Endothelial cell of umbilical vein (primary cell): ENCODE measurements around the gene FYN. TPM values are rescaled to one million over a fixed set of nuclear protein-coding genes. Genes with fewer than 3 reads are reported as not detected.

ENCODE experiments used
- BruUV-seq: library from RNA; stranded (reverse); fragments of 400-500 nt; replicated peaks from 2 replicates; lab custom pipeline; 2021; lab: Mats Ljungman, UMichigan
- CTCF ChIA-PET: fragments of 300-600, 350-600 bp; sonication (Branson Sonifier 250); formaldehyde crosslinking; loops from one replicate; lab custom pipeline; 2021; ENCODE audit warnings: antibody characterized with exemption, inconsistent platforms; lab: Charles Lee
- POLR2A ChIA-PET: fragments of 300-600, 350-600 bp; sonication (Branson Sonifier 250); formaldehyde crosslinking; loops from one replicate; lab custom pipeline; 2021; ENCODE audit warnings: antibody characterized with exemption, inconsistent platforms; lab: Charles Lee
- DNase-seq: peaks from one replicate; pipeline ENCODE4 v3.0.0-alpha.2; 2011; ENCODE audit warnings: low read depth, low spot score
- FAIRE-seq: peaks from 2 replicates; lab custom pipeline; 2011; peaks lifted over from hg19 to GRCh38; lab: Jason Lieb, UNC
- H2AFZ ChIP-seq: 2 replicates; pipeline ENCODE4 v1.6.0; 2012; ENCODE audit warnings: low read depth, low read length, control low read depth, inconsistent platforms
- H3K27ac ChIP-seq: 2 replicates; pipeline ENCODE4 v1.5.1; 2011; ENCODE audit warnings: low read depth, mild to moderate bottlenecking, control low read depth, low read length, moderate library complexity; ENCODE audit not compliant: insufficient read depth
- H3K27me3 ChIP-seq, 2 experiments: 2 replicates each; pipeline versions ENCODE4 v1.6.0 to v1.6.1; 2011; ENCODE audit warnings: low read length in 2 of 2, mixed read lengths in 1 of 2; ENCODE audit not compliant: control insufficient read depth in 2 of 2, insufficient read depth in 2 of 2
- H3K36me3 ChIP-seq, 2 experiments: 2 replicates in 1 of 2; 3 replicates in 1 of 2; pipeline ENCODE4 v1.5.1; 2011; ENCODE audit warnings: low read length in 2 of 2, mild to moderate bottlenecking in 1 of 2, moderate library complexity in 1 of 2; ENCODE audit not compliant: control insufficient read depth in 2 of 2, insufficient read depth in 2 of 2; ENCODE audit errors: extremely low read depth in 1 of 2
- H3K4me1 ChIP-seq: 3 replicates; pipeline ENCODE4 v1.5.1; 2011; ENCODE audit warnings: mild to moderate bottlenecking, low read length; ENCODE audit not compliant: control insufficient read depth, insufficient read depth; ENCODE audit errors: extremely low read depth
- H3K4me2 ChIP-seq: 2 replicates; pipeline ENCODE4 v1.6.1; 2011; ENCODE audit warnings: low read length, control low read depth, mixed read lengths; ENCODE audit not compliant: insufficient read depth
- H3K4me3 ChIP-seq, 3 experiments: fragments of 200-600 bp in 1 of 3; sonication (generic), shearing (Covaris generic) in 1 of 3; replicated peaks in 1 of 3; 2 replicates each; pipeline ENCODE4 v1.5.1; 2011 to 2016; ENCODE audit warnings: control low read depth in 3 of 3, low read length in 3 of 3, mild to moderate bottlenecking in 2 of 3, inconsistent platforms in 1 of 3, low read depth in 1 of 3, moderate library complexity in 1 of 3; ENCODE audit not compliant: insufficient read depth in 1 of 3
- H3K79me2 ChIP-seq: 2 replicates; pipeline ENCODE4 v1.6.0; 2012; ENCODE audit warnings: low read length, inconsistent platforms; ENCODE audit not compliant: control insufficient read depth, insufficient read depth
- H3K9ac ChIP-seq: replicated peaks from 2 replicates; pipeline ENCODE3; 2011; ENCODE audit warnings: low read length, control low read depth; ENCODE audit not compliant: insufficient read depth; ENCODE audit errors: extremely low read depth
- H3K9me1 ChIP-seq: replicated peaks from 3 replicates; pipeline ENCODE4 v1.6.0; 2011; ENCODE audit warnings: mild to moderate bottlenecking, low read length; ENCODE audit not compliant: control insufficient read depth, insufficient read depth; ENCODE audit errors: extremely low read depth
- H3K9me3 ChIP-seq: replicated peaks from 2 replicates; pipeline ENCODE4 v1.5.1; 2012; ENCODE audit warnings: low read length, inconsistent platforms; ENCODE audit not compliant: control insufficient read depth, insufficient read depth
- H4K20me1 ChIP-seq: replicated peaks from 2 replicates; pipeline ENCODE3; 2011; ENCODE audit warnings: mild to moderate bottlenecking, low read length; ENCODE audit not compliant: control insufficient read depth, insufficient read depth; ENCODE audit errors: extremely low read depth
- CTCF ChIP-seq, 2 donors: IDR thresholded peaks; 1 replicate in 1 of 2; 2 replicates in 1 of 2; pipeline ENCODE4 v1.5.1; 2011; ENCODE audit warnings: low read length in 2 of 2, mild to moderate bottlenecking in 2 of 2, moderate library complexity in 2 of 2, control low read depth in 1 of 2, inconsistent platforms in 1 of 2, low read depth in 1 of 2; ENCODE audit not compliant: insufficient read depth in 1 of 2; ENCODE audit errors: extremely low read depth in 1 of 2
- EZH2 ChIP-seq: IDR thresholded peaks from 2 replicates; pipeline ENCODE4 v1.6.1; 2012; ENCODE audit warnings: borderline replicate concordance, low read depth, mild to moderate bottlenecking, moderate library complexity, low read length, inconsistent platforms; ENCODE audit not compliant: severe bottlenecking
- GATA2 ChIP-seq: IDR thresholded peaks from 2 replicates; pipeline ENCODE4 v1.7.0; 2011; ENCODE audit warnings: low read depth, mild to moderate bottlenecking, moderate library complexity, mixed read lengths, low read length; ENCODE audit not compliant: insufficient read length, insufficient read depth
- JUN ChIP-seq: IDR thresholded peaks from 2 replicates; pipeline ENCODE4 v1.6.1; 2011; ENCODE audit warnings: borderline replicate concordance, low read depth; ENCODE audit not compliant: insufficient read length, insufficient read depth
- MYC ChIP-seq: IDR thresholded peaks from one replicate; pipeline ENCODE4 v1.6.1; 2011; ENCODE audit warnings: mild to moderate bottlenecking, low read depth, low read length
- dilution Hi-C: fragments of 300-500 bp; cut with MboI; formaldehyde crosslinking; loops from one replicate; pipeline ENCODE4 v1.15.0; 2019; ENCODE audit warnings: low sequenced_read_pairs; ENCODE audit not compliant: extremely low pct_ligation_motif_present
- intact Hi-C: fragments of 100-400 bp; cut with micrococcal nuclease; formaldehyde crosslinking; loops from one replicate; pipeline ENCODE4 v1.10.0; 2022
- polyA plus RNA-seq, 4 experiments: library from polyadenylated mRNA; depleted of rRNA in 3 of 4; stranded (reverse) in 3 of 4; unstranded in 1 of 4; fragments of >200 nt; gene quantifications; 2 replicates each; pipeline versions ENCODE4 v1.2.1 to v1.2.3, GENCODE V29; 2011 to 2012; ENCODE audit warnings: missing spikeins in 1 of 4
- total RNA-seq: library from RNA; stranded (reverse); gene quantifications from 2 replicates; pipeline ENCODE4 v1.2.3, GENCODE V29; 2021
- TF ChIP-seq, protein P1 (sequence below): IDR thresholded peaks from 2 replicates; pipeline ENCODE4 v1.6.1; 2011; ENCODE audit not compliant: insufficient read depth, insufficient read length

The FYN gene
- total and polyA plus RNA-seq, 2 donors (not counting 3 experiments of a cell fraction or from before 2014, with no cell fraction given): 69.0 to 143 TPM

DNA sequence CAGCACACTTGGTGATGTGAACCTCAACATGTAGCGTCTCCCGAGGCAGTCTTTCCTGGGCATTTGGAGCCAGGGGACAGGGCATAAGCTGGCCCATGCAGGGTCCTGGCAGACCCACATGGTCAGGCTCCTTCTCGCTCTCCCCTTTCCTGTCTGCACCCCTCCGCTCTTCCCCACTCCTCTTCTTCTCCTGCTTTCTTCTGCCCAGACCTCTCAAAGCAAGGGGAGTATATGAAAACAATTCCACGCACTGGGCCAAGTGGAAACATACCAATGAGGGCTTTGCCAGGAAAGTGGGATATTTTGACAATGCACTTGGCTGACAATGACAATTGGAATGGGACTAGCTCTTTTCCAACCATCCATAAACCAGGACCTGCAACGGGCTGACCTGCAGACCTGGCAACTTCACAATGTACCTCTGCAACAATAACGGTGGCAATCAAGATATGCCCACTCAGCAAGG, 208.7 kb downstream of the FYN start:
- H3K36me3 ChIP-seq: peaks cover 2 to 3% of the 10 kb centered on the region in 2 experiments
- no peaks in the 10 kb centered on the region for H3K9me1 ChIP-seq
- no peak overlapping the region for H3K4me2 ChIP-seq
- H3K9me3 ChIP-seq: no peaks in the 10 kb centered on the region
- no peak overlapping the region for H3K4me3 ChIP-seq
- H2AFZ ChIP-seq: no peak overlapping the region
- ChIA-PET CTCF (interaction anchor here (1.0 kb wide), 1 partner anchor 22 kb away, joined by 3 read pairs; no protein-coding TSS in a partner anchor), POLR2A (no interaction called here)
- H3K4me1 ChIP-seq: peaks cover 27% of the 10 kb centered on the region
- H3K79me2 ChIP-seq: no peaks in the 10 kb centered on the region
- no peak for TF ChIP-seq MYC
- TF ChIP-seq, protein P1, sequence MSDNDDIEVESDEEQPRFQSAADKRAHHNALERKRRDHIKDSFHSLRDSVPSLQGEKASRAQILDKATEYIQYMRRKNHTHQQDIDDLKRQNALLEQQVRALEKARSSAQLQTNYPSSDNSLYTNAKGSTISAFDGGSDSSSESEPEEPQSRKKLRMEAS: no peak
- TF ChIP-seq CTCF (IDR thresholded peaks at IDR 0.05; ENCODE audit: extremely low read depth in 1 of 2, insufficient read depth in 1 of 2, low read depth in 1 of 2, low read length in 2 of 2): no peak
- TF ChIP-seq JUN: no peak
- TF ChIP-seq EZH2: no peak
- TF ChIP-seq GATA2: no peak
- H3K27me3 ChIP-seq: no peaks in the 10 kb centered on the region
- DNase-seq (no peak), FAIRE-seq (peak; percentile 37)
- H4K20me1 ChIP-seq: no peaks in the 10 kb centered on the region
- no peak overlapping the region for H3K9ac ChIP-seq
- BruUV-seq: no TSS peak
- dilution Hi-C loops (no loop called here), intact Hi-C loops (loop anchor here (5.0 kb wide), 1 partner anchor 378 kb away; no protein-coding TSS in a partner anchor)
- no peak overlapping the region for H3K27ac ChIP-seq
